GM12892 (cell line): ENCODE data around the gene ATXN1.

ENCODE experiments used
- POLR2A ChIP-seq: IDR thresholded peaks from 2 replicates; pipeline ENCODE4 v1.6.1; 2011; ENCODE audit warnings: low read depth, low read length, control low read depth
- POLR2AphosphoS5 ChIP-seq: IDR thresholded peaks from 2 replicates; pipeline ENCODE4 v1.6.1; 2011; ENCODE audit warnings: low read depth, low read length, control low read depth

GRCh38 chr6:16399158-16399557, 362.1 kb downstream of the ATXN1 start:
- TF ChIP-seq POLR2AphosphoS5 (no peak), POLR2A (no peak)
